ENCODE results near the gene OXA1L. TPM values are rescaled to one million over a fixed set of nuclear protein-coding genes. Genes with fewer than 3 reads are reported as not detected.
"Not testable (repeated sequence)": the region's sequence is repeated elsewhere in the genome, so short reads cannot be mapped to it uniquely, and the experiment has no call there.

OXA1L gene
- 73.5 and 80.9 TPM in 2 replicates for total RNA-seq (2014; rRNA removed; shearing (Covaris generic))

DNA sequence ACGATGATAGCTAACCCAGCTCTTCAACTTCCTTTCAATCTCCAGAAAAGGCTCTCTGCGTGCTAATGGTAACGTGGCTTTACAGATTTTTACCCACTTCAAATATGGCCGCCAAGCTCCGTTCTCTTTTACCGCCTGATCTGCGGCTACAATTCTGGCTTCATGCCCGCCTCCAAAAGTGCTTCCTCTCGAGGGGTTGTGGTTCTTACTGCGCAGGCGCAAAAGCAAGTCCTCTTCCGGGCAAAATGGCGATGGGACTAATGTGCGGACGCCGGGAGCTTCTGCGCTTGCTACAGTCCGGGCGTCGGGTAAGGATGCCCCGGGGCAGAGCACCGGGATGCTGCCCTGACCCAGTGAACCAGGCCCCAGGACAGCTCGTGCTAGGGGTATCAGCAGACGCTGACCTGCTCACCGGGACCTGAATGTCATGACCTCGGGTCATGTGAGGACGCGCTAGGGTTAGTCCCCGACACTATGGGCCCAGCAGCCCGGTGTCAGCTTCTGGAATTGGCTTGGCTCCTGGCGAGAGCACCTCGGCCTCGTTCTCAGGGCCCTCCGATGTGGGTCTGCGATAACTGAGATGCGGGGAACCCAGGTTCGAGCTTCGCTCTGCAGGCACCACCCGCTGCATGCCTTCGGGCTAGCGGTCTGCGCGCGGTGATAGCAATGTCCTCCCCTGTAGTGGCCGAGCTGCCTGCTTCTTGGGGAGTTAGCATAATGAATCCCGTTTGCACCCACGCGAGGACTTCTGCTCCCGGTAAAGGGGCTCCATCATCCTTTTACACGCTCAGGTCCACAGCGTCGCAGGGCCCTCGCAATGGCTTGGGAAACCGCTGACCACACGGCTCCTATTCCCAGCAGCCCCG lies at the start of gene OXA1L:
TSS of gene OXA1L (plus strand) at position 232 of the 866 bp plus-strand sequence. CDS start at position 246, 14 bp downstream.
- DNase-seq (ENCODE audit: low spot score), result peak; percentile 90

DNA sequence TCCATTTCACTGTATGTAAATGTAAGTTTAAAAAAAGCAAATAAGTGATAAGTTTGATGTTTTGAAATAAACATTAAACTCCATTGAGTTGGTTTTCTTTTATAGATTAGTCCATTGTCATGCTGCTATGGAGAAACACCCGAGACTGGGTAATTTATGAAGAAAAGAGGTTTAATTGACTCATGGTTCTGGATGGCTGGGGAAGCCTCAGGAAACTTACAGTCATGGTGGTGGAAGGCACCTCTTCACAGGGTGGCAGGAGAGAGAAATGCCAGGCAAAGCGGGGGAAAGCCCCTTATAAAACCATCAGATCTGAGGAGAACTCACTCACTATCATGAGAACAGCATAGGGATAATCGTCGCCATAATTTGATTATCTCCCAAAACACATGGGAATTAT lies 48.4 kb upstream of the OXA1L start:
- DNase-seq (ENCODE audit: low spot score), result no peak

DNA sequence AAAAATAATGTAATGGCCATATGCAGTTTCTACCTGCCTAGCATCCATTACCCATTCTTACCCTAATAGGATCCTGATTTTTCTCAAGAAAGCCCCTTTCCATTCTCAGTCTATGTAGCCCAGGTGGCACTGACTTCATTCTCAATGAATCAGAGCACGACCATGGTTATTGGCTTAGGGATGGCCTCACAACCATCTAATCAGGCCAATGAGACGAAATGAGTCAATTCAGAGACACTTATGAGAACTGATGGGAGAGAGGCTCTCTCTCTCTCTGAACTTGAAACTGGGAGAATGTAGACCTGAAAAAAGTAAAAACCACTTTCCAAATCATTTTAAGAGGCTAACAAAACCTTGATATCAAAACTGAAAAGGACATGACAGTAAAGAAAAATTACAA lies 45.3 kb upstream of the OXA1L start:
- no peak for DNase-seq (ENCODE audit: low spot score)

DNA sequence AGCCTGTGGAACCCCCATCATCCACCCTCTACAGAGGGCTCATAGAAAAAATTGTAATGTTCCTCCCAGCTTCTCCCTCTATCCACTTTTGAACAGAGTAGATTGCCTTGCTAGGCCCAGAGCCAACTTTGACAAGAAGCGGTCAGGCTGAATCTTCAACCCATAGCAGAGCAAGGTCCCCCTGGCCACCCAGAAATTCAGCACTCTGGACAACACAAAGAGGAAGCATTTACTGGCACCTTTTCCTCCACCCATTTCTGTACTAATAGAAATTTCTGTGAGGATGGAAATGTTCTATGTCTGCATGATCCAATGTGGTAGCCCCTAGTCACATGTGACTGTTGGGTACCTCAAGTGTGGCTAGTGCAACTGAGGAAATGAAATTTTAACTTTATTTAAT lies 42.7 kb upstream of the OXA1L start:
- no peak for DNase-seq (ENCODE audit: low spot score)

DNA sequence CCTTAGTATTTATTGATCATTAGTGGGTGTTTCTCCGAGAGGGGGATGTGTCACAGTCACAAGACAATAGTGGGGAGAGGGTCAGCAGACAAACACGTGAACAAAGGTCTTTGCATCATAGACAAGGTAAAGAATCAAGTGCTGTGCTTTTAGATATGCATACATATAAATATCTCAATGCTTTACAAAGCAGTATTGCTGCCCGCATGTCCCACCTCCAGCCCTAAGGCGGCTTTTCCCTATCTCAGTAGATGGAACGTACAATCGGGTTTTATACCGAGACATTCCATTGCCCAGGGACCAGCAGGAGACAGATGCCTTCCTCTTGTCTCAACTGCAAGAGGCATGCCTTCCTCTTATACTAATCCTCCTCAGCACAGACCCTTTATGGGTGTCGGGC lies 41.6 kb upstream of the OXA1L start:
- DNase-seq (ENCODE audit: low spot score), result not testable (repeated sequence)

DNA sequence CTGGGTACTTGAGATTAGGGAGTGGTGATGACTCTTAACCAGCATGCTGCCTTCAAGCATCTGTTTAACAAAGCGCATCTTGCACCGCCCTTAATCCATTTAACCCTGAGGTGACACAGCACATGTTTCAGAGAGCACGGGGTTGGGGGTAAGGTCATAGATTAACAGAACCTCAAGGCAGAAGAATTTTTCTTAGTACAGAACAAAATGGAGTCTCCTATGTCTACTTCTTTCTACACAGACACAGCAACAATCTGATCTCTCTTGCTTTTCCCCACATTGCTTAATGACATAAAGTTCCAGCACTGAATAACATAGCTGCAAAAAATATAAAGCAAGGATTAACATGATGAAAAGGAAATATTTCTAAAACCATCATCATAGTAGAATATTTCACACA lies 41.1 kb upstream of the OXA1L start:
- DNase-seq (ENCODE audit: low spot score), result not testable (repeated sequence)

DNA sequence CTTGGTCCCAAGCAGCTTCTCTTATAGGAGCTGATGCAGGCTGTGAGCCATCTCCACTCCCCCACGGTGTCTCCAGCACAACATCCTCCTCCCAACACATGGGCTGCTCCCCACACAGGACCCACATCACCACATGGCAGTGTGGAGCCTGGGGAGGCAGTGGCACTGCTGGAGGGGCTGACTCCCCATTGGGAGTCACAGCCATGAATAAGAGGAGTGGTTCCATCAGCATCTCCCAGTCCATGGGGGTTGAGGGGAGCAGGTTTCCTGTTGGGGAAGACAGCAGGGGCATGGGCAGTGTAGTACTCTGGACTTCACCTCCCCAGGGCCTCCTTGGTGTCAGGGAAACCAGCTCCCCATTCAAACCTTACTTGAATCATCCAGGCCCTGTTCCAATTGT lies 40.5 kb upstream of the OXA1L start:
- no peak for DNase-seq (ENCODE audit: low spot score)

DNA sequence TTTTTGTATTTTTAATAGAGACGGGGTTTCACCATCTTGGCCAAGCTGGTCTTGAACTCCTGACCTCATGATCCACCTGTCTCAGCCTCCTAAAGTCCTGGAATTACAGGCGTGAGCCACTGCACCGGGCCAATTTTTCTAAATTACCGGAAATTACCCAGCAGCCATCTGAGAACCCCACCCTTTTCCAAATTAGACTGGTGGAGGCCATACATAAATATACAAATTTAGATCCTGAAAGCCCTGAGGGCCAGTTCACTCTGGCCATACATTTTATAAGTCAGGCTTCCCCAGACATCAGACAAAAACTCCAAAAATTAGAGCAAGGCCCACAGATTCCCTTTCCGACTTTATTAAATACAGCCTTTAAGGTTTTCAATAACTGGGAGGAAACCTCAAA lies 34.4 kb upstream of the OXA1L start:
- DNase-seq (ENCODE audit: low spot score), result not testable (repeated sequence)

DNA sequence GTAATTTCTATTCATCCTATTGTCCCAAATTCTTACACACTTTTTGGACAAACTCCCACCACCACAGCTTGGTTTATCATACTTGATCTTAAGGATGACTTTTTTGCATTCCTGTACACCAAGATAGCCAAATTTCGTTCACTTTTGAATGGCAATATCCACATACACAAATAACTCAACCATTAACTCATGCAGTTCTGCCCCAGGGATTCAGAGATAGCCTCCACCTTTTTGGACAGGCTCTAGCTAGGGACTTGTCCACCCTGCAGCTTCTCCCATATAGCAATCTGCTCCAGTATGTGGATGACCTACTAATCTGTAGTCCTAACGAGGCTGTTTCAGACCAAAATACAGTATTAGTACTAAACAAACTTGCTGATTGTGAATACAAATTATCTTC lies 32.7 kb upstream of the OXA1L start:
- no peak for DNase-seq (ENCODE audit: low spot score)

DNA sequence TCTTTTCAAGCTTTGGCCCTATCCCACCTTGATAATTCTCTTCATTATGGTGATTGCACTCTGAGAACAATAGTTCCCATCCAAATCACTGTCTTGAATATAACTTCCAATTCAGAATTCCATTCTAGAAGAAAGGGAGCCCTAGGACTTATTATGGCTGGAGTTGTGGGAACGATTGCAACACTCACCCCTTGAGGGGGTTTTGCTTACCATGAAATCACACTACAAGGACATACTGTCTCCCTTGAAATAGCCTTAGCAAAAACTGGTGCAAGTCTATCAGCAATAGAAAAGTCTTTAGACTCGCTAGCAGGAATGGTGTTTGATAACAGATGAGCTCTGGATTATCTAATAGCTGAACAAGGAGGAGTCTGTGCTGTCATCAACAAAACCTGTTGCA lies 31.4 kb upstream of the OXA1L start:
- no peak for DNase-seq (ENCODE audit: low spot score)

DNA sequence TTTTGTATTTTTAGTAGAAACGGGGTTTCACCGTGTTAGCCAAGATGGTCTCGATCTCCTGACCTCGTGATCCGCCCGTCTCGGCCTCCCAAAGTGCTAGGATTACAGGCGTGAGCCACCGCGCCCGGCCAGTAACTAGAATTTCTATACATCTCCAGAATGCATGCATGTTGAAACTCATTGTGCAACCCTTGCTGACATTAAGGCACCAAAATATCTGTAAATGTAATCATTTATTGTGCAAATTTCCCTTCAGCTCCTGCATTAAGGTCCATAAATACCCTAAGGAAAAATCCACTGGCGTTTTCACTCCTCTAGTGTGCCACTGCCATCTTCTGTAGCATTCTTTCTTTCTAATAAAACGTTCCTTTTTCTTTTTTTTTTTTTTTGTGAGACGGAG lies 30.1 kb upstream of the OXA1L start:
- not testable (repeated sequence) for DNase-seq (ENCODE audit: low spot score)

DNA sequence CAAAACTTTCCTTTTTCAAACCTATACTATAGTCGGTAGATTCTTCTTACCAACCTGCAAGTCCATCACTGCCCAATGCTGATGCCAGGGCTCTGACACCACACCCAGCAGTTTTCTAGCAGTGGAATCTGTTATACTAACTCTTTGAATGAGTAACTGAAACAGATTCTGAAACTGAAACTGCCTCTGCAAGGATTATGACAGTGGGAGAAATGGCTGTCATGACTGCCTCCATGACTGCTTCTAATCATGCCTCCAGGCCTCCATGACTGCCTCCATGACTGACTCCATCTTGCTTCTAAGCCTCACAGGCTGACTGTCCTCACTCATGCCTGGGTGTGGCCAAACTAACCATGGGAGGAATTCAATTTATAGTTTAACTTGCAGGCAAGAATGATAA lies 29.4 kb upstream of the OXA1L start:
- DNase-seq (ENCODE audit: low spot score), result no peak

DNA sequence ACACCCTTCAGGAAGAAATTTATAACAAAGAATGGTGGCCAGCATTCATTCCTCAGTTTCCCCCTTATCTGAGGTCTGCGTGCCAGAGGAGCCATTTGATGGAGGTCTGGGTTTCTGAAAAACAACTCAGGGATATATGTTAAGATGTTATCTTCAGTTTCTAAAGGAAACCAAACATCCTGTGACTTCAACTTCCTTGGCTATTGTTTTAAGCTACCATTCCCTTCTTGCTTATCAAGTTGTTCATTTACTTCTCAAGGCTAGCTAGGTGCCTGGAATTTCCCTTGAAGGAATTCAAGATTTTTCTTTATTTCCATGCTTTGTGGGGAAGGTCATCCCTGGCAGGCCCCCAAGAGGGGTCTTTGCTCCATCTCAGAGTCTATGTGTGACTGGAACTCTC lies 27.1 kb upstream of the OXA1L start:
- no peak for DNase-seq (ENCODE audit: low spot score)

DNA sequence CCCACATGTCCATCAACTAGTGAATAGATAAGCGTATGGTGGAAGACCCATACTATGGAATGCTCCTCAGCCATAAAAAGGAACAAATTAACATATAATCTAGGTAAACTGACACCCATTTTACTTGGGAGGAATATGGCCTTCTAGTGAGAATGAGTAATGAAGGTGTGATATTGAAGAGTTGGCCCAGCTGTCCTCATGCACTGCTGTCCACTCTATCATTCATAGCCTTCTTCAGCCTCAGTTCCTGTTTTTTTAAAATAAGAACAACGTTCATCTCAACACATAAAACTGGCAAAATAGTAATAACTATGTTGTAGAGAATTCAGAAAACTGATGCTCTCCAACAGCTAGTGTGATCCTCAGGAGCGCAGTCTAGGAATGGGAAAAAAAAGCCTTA lies 26.5 kb upstream of the OXA1L start:
- no peak for DNase-seq (ENCODE audit: low spot score)

DNA sequence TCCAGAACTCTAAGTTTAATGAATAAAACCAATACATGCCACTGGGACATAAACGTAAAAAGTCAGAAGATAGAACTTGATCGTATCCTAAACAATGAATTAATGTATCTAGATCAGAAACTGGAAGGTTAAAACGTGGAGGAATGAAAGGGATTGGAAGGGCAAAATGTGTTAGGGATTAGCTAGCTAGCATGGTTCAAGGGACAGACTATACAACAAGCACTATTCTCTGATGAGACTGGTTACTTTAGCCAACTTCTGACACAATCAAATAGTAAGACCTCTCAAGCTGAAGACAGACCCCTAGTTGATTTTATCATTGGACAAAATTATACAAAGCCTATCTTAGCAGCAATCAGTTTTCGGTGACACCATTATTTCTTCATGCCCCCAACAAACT lies 18.7 kb upstream of the OXA1L start:
- DNase-seq (ENCODE audit: low spot score), result no peak

DNA sequence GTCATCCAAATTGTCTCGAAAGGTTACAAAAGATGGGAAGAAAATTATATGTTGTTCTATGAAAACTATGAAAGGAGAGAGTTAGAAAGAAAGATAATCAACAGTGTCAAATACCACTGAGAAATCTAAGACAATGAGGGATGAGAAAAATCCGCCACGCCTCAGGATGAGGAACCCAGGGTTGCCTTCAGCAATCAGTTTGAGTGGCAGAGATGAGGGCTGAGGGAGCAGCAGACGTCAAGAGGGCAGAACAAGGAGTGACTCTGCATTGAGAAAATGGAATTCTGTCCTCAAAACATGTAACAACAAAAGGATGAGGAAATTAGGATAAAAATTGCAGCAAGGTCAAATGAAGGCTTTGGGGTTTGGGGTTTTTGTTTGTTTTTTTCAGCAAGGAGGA lies 18.3 kb upstream of the OXA1L start:
- no peak for DNase-seq (ENCODE audit: low spot score)

DNA sequence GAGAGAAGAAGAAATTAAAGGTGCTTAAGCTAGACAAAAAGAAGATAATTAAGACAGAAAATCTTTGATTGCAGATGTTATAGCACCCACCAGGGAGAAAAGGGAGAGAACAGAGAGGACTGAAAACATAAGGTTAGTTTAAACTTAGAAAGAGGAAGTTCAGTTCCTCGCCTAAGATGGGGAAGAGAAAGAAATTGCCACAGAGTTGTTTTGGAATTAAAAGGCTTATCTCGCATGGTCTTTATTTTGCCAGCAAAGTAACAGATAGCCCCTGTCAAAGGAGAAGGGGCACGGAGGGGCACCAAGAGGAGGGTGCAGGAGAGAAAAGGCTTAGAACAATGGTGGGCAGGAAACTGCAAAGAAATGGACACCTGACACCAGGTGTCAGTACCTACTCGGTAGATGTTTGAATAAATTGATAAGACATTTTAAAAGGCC lies 17.8 kb upstream of the OXA1L start:
- no peak for DNase-seq (ENCODE audit: low spot score)

DNA sequence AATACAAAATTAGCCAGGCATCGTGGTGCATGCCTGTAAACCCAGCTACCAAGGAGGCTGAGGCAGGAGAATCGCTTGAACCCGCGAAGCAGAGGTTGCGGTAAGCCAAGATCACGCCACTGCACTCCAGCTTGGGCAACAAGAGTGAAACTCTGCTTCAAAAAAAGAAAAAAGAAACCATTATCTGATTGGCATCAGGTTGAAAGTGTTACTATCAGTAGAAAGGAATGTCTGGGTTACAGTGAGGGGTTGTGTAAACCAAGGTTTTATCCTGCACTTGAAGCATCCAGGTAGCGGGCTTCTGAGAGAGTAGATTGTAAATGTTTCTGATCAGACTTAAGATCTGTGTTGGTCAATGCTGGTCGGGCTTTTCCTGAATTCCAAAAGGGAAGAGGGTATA lies 14.1 kb upstream of the OXA1L start:
- no peak for DNase-seq (ENCODE audit: low spot score)

DNA sequence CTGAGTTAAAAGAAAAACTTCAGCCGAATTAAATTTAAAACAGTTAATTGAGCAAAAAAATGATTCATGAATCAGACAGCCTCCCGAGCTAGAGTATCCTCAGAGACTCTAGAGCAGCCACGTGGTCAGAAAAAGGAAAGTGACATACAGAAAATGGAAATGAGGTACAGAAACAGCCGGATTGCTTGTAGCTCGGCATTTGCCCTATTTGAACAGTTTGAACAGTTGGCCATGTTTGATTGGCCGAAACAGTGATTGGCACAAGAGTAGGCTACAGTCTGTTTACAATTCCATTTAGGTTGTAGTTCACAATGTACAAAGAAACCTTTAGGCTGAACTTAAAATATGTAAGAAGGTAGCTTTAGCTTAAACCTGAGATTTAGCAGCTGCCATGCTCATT lies 12.9 kb upstream of the OXA1L start:
- no peak for DNase-seq (ENCODE audit: low spot score)

DNA sequence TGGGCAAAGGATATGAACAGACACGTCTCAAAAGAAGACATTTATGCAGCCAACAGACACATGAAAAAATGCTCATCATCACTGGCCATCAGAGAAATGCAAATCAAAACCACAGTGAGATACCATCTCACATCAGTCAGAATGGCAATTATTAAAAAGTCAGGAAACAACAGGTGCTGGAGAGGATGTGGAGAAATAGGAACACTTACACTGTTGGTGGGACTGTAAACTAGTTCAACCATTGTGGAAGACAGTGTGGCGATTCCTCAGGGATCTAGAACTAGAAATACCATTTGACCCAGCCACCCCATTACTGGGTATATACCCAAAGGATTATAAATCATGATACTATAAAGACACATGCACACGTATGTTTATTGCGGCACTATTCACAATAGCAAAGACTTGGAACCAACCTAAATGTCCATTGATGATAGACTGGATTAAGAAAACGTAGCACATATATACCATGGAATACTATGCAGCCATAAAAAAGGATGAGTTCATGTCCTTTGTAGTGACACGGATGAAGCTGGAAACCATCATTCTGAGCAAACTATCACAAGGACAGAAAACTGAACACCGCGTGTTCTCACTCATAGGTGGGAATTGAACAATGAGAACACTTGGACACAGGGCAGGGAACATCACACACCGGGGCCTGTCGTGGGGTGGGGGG lies 8.4 kb upstream of the OXA1L start:
- DNase-seq (ENCODE audit: low spot score), result not testable (repeated sequence)

DNA sequence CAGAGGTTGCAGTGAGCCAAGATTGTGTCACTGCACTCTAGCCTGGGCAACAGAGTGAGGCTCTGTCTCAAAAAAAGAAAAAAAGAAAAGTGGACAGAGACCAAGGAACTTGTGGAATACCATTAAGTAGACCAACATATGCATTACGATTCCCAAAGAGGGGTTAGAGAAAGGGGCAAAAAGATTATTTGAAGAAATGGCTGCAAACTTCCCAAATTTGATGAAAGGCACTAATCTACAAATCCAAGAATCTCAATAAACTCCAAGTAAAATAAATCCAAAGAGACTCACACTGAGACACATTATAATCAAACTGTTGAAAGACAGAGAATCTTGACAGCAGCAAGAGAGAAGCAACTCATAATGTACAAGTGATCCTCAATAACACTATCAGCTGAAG lies 4.8 kb upstream of the OXA1L start:
- DNase-seq (ENCODE audit: low spot score), result no peak

DNA sequence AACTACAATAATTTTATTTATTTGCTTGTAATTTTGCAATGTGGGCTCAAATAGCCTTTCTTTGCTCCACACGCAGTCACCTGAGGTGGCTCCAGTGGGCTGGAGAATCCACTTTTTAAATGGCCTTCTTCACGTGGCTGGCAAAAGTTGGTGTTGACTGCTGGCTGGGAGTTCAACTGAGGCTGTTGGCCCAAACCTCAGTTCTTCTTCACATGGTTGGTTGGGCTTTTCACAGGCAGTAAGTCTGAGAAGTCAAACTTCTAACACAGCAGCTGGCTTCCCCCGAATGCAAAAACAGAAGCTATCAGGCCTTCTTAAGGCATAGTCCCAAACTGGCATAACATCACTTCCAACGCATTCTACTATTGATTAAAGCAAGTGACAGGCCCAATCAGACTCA lies 2.1 kb upstream of the OXA1L start:
- no peak for DNase-seq (ENCODE audit: low spot score)

DNA sequence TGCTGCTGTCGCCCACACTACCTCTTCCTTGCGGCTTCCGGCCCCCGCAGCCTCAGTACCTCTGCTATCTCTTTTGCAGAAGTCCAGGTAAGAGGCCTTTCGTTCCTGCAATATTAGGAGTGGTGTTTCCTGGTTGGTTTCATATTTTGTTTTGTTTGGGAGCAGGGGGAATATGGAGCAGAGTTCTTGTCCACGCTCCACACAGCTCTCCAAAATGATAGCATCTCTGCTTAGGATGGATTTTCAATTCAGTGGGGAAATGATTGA lies 768 bp downstream of the OXA1L start:
- no peak for DNase-seq (ENCODE audit: low spot score)

Data from HT-29 (cell line).